A172 (cell line): Measurements from ENCODE around the gene FBXL17. TPM values are rescaled to one million over a fixed set of nuclear protein-coding genes. Genes with fewer than 3 reads are reported as not detected.
A peak's percentile ranks its signal among the peaks of the same experiment; 100 is the strongest.
"Not testable (repeated sequence)": the region's sequence is repeated elsewhere in the genome, so short reads cannot be mapped to it uniquely, and the experiment has no call there.

Experiments used
- DNase-seq: peaks from one replicate; pipeline ENCODE4 v3.0.0-alpha.2; 2015; ENCODE audit warnings: low spot score
- total RNA-seq: library from RNA; depleted of rRNA; stranded (reverse); fragments of >200 nt; shearing (Covaris generic); gene quantifications from 2 replicates; pipeline ENCODE4 v1.2.3, GENCODE V29; 2014; rRNA removed

The FBXL17 gene
- 15.4 and 15.5 TPM in 2 replicates for total RNA-seq

DNA sequence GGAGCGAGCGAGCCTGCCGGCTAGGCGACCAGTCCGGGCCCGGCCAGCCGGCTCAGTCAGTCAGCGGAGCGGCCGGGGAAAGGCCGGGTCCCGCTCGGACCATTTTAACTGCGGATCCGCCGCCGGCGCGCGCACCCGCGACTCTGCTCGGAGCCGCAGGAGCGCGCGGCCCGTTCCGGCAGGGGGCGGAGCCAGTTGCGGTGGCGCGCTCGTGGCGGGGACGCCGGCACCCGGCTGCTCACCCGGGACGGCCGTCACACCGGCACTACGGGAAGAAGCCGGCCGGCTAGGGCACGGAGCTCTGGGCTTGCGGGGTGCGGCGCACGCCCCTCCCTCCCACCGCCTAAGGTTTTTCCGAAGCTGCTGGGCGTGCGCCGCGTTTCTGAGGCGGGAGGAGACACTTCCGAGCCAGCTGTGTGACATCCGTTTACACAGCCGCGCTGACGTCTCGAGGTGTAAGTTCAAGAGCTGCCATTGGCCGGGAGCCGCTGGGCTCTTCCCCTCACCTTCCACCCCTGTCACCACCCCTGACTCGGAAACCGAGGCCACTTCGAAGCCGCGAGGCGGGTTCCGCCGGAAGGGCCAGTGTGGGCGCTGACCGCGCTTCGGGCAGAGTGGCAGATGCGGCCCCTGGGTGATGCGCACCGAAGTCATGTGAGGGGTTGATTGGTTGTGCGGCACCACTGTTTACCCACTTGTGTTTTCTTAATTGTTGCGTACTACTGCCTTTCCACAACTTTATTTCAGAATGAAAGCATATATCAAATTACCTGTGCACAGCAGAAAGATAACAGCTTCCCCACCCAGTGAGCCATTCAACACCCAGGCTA is at the start of gene FBXL17:
FBXL17 (minus strand) TSS at position 145 of the 830 bp plus-strand sequence.
- peak; percentile 93 for DNase-seq

- no peak for DNase-seq
Observed at GRCh38 chr5:108430931-108431608, 49.2 kb upstream of the FBXL17 start.

GRCh38 chr5:108421713-108422112 is 39.8 kb upstream of the FBXL17 start:
- no peak for DNase-seq

- no peak for DNase-seq
Observed at GRCh38 chr5:108420755-108421154, 38.9 kb upstream of the FBXL17 start.

DNA sequence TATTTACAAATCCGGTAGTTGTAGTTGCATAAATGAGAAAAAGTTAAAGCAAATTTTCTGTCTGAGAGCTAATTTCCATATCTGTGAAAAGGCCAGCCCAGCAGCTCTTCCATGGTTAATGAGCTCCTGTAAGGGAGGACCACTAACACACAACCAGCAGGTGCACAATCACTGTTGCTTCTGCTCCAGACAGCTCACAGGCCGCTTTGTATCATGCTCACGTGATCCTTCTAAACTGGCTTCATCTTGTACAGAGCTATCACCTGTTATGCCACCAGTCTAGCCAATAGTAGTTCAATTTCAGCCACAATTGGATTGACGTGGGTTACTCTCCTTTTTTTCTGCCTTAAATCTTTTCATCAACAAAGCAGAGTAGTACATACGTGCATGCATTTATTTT is 38.3 kb upstream of the FBXL17 start:
- no peak for DNase-seq

DNA sequence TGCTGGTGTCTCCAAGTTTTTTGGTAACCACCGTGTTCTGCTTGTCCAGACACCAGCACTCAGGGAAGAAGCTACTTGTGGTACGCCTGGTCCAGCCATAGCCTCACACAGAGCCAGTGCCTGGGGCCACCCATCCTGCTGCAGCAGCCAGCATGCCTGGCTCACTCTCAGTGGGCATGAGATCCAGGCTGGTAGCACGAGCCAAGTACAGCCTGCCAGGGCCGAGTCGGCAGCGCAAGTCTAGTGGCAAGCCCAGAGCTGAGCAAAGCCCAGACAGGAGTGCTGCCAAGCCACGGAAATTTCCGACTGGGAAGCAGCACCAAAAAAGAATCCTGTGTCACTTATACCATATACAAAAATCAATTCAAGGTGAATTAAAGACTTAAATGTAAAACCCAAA is 36.3 kb upstream of the FBXL17 start:
- no peak for DNase-seq

GRCh38 chr5:108417166-108417670 is 35.3 kb upstream of the FBXL17 start:
- DNase-seq: no peak

- DNase-seq: no peak
Observed at GRCh38 chr5:108415726-108416125, 33.8 kb upstream of the FBXL17 start.

- no peak for DNase-seq
Observed at GRCh38 chr5:108409786-108410185, 27.9 kb upstream of the FBXL17 start.

- not testable (repeated sequence) for DNase-seq
Observed at GRCh38 chr5:108405201-108405600, 23.3 kb upstream of the FBXL17 start.

DNA sequence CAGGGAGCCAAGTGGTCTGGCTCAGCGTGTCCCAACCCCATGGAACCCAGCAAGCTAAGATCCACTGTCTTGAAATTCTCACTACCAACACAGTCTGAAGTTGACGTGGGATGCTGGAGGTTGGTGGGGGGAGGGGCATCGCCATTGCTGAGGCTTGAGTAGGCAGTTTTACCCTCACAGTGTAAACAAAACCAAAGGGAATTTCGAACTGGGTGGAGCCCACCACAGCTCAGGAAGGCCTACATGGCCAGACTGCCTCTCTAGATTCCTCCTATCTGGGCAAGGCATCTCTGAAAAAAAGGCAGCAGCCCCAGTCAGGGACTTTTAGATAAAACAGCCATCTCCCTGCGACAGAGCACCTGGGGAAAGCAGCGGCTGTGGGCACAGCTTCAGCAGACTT is 17.1 kb upstream of the FBXL17 start:
- no peak for DNase-seq

DNA sequence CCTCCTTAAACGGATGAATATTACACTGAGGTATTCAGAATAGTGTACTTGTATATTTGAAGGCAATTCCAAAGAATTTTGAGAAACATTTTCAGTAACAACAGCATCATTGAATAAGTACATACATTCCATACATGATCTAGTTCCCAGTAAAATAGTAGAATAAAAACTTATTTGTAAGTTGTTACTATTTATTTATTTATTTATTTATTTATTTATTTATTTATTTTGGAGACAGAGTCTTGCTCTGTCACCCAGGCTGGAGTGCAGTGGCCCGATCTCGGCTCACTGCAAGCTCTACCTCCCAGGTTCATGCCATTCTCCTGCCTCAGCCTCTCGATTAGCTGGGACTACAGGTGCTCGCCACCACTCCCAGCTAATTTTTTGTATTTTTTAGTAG is 14.9 kb upstream of the FBXL17 start:
- DNase-seq: not testable (repeated sequence)

DNA sequence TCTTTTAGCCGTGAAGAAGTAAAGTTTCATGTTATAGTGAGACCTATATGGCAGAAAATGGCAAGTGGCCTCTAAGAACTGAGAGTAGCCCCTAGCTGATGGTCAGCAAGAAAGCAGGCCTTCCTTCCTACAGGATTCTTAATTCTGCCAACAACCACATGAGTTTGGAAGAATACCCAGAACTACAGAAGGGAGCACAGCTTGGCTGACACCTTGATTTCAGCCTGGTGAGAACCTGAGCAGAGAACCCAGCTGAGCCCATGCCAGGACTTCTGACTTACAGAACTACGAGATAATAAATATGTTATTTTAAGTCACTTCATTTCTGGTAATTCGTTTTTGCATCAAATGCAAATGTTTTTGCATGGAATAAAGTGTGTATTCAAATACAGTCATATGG is 5.9 kb upstream of the FBXL17 start:
- DNase-seq: no peak

DNA sequence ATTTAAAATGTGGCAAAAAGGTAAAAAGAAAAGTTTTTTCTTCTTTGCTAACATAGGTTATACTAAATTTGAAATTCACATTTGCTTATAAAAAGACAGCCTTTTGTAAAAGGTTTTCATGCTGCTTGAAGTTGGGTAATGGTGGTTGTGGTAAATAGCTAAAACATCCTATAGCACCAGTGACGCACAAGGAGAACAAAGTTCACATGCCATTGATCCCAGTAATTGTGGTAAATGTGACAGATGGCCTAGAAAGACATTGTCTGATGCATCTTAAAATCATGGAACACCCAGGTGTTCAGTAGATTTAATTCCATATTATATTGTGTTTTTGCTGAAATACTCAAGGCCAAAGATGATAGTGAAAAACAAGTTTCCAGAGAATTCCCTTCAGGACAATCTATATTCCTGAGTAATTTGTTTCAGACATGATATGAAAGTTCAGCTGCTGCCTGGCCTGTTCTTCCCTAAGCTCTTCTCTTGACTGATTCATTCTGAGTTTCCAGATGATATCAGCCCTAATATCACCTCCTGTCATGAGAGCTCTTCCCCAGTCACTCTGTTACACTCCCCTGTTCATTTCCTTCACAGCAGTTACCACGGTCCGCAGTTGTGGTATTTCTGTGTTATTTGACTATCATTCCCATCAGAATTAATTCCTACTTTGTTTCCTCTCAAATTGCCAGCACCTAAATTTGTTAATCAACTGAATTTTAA is 4.6 kb upstream of the FBXL17 start:
- DNase-seq: no peak

- DNase-seq: no peak
Observed at GRCh38 chr5:108384741-108385140, 2.8 kb upstream of the FBXL17 start.

DNA sequence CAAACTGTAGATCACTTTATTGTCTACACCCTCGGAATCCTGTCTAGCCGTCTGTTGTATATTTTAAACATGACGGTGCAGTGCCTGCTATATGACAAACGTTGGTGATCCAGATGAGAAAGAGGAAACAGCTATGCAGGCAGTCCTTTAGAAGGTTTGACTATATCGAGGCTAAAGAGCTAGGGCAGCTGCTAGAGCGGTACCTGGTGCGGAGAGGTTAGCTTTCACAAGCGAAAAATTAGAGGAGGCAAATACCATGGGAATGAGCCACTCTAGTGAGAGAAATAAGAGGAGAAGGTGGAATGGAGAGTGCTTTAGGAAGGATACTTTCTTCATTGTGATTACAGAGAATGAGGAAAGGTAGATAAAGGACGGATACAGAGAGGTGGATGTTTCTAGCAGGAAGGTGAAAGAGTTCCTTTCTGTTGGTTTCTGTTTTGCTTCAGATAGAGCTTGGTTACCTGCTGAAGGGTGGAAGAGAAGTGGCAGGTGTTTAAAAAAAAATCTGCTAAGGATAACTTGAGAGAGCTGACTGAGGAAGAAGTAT is 959 bp upstream of the FBXL17 start:
- no peak for DNase-seq

DNA sequence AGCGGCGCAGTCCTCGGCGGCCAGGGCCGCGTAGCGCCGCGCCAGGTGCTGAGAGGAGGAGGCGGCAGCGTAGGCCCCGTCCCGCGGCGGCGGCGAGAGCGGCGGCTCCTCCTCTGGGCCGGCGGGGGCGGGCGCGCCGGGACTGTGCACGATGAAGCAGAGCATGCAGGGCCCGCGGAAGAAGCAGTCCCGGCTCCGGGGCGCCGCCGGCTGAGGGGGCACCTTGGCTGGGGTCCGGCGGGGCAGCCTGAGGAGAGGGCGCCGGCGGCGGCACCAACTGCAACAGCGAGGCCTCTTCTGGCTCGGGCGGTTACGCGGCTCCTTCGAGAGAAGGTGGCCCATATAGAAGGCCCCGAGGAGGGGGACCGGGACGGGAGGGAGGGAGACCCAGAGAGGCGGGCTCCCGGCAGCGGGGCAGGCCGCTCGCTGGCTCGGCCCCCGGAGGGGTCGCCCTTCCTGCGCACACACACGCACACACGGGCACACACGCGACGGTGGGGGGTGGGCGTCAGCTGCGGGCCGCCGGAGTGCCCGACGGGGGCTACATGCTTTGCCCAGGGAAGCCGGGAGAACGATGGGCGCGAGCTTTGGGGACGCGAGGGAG is 446 bp downstream of the FBXL17 start:
- DNase-seq: peak; percentile 23

DNA sequence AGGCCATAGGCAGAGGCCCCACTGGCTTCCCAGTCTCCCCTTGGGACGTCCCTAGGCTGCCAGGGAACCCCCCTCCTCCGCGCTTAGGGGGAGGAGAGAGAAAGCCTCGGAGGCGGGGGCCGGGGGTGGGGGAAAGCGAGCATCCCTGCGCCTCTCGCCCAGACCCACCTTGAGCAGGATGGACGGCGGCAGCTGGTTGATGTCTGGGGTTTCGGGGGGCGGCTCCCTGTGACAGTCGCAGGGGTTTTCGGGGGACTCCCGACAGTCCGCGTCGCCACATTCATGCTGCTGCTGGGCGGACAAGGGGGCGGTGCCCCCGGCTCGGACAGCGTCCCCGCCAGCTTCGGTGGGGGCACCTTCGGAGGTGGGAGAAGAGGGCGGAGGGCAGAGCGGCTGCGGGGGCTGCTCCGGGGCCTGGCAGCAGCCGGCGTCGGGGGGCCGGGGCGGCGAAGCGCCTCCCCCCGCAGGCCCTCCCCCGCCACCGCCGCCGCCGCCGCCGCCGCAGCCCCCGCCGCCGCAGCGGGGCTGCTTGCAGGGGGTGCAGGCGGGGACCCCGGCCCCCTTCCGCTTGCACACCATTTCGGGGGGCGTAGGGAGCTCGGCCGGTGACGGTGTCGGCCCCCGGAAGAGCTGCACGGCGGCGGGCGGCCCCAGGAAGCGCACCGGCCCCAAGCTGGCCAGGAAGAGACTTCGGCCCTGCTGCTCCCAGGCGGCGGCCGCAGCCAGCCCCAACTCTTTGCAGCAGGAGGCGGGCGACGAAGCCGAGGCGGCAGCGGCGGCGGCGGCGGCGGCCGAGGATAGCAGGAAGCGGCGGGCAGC is 1.2 kb downstream of the FBXL17 start:
- DNase-seq: peak; percentile 21

GRCh38 chr5:108379722-108380530 is 2.0 kb downstream of the FBXL17 start:
- no peak for DNase-seq

GRCh38 chr5:108375768-108376167 is 6.1 kb downstream of the FBXL17 start:
- DNase-seq: no peak
